MG63 (cell line): ENCODE measurements around the gene RASSF1. TPM values are rescaled to one million over a fixed set of nuclear protein-coding genes. Genes with fewer than 3 reads are reported as not detected.

ENCODE experiments used
- DNase-seq: peaks from one replicate; pipeline ENCODE4 v3.0.0-alpha.2; 2020
- H3K27me3 ChIP-seq: fragments of 250-450 bp; sonication (Bioruptor Pico); 2 replicates; pipeline ENCODE4 v1.5.1; 2020; ENCODE audit warnings: mild to moderate bottlenecking, moderate library complexity
- H3K36me3 ChIP-seq: fragments of 250-450 bp; sonication (Bioruptor Pico); 2 replicates; pipeline ENCODE4 v1.5.1; 2020; ENCODE audit warnings: mild to moderate bottlenecking, moderate library complexity
- H3K4me3 ChIP-seq: fragments of 250-450 bp; sonication (Bioruptor Pico); 2 replicates; pipeline ENCODE4 v1.5.1; 2020; ENCODE audit warnings: mild to moderate bottlenecking, moderate library complexity
- H3K9me3 ChIP-seq: fragments of 250-450 bp; sonication (Bioruptor Pico); 2 replicates; pipeline ENCODE4 v1.5.1; 2020; ENCODE audit warnings: mild to moderate bottlenecking, moderate library complexity
- total RNA-seq: library from RNA; depleted of rRNA; stranded (reverse); fragments of >200 nt; shearing (Covaris generic); gene quantifications from 2 replicates; pipeline ENCODE4 v1.2.3, GENCODE V29; 2014; ENCODE audit warnings: low replicate concordance

The RASSF1 gene
- total RNA-seq, 1 experiment from 2014 or later = 42.0 TPM

DNA sequence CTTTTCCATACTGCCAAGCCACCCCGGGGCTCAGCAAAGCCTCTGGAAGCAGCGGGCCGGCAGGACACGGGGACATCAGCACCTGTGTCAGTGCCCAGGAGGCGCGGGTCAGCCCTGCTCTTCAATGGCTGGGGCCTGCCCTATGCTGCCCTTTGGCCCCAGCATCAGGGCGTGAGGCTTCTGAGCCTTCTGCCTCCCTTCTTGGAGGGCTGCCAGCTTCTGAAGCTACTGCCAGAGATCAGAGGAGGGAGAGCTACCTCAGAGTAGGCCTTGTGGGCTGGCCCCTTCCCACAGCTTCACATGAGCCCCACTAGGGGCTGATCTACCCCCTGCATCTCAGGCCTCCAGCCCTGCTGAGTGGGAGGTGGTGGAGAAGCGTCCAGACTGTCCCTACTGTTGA, 31.7 kb upstream of the RASSF1 start:
- Histone ChIP-seq H3K4me3 (no peak overlapping the region), H3K27me3 (no peaks in the 10 kb centered on the region), H3K36me3 (no peaks in the 10 kb centered on the region), H3K9me3 (no peaks in the 10 kb centered on the region)
- no peak for DNase-seq

DNA sequence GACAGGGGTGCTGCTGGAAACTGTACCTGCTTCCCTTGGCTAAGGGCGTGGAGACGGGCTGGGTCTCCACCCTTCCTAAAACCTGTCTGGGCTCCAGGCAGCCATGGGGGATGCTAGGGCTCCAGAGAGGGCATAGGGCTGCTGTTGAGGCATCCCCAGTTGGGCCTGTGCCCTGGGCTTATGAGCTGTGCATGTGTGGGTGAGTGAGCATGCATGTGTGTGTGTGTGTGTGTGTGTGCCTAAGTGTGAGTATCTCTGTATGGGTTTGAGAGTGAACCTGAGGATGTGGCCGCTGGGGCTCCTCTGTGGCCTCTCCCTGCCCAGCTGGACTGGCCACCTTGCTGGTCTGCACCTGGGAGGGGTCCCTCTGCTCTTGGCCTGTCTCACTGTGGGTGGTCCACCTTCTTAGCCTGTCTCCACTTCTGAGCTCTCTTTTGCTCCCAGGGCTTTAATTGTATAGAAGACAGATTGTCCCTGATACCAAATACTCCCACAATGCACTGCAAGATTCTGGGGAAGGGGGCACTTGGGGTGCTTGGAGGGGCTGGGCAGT, 30.6 kb upstream of the RASSF1 start:
- Histone ChIP-seq H3K9me3 (no peaks in the 10 kb centered on the region), H3K4me3 (no peak overlapping the region), H3K27me3 (no peaks in the 10 kb centered on the region), H3K36me3 (no peaks in the 10 kb centered on the region)
- no peak for DNase-seq

DNA sequence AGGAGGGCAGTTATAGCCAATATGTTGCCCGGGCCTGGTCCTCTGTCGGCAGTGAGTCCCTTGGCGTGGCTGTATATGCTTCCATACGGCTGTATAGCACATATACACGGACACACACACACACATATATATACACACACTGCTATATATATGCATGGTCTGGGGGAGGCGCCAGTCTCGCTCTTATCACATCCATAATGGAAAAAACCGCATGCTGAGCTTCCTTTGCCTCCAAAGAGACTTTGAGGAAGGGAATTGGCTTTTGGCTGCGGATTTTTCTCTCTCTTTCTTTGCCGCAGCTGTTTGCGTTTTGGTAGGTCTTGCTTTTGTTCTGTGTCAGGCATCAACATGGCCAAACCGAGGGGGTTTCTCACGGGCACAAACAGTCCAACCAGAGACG, 30.0 kb upstream of the RASSF1 start:
- Histone ChIP-seq H3K36me3 (no peaks in the 10 kb centered on the region), H3K4me3 (no peak overlapping the region), H3K9me3 (no peaks in the 10 kb centered on the region), H3K27me3 (no peaks in the 10 kb centered on the region)
- DNase-seq = no peak

DNA sequence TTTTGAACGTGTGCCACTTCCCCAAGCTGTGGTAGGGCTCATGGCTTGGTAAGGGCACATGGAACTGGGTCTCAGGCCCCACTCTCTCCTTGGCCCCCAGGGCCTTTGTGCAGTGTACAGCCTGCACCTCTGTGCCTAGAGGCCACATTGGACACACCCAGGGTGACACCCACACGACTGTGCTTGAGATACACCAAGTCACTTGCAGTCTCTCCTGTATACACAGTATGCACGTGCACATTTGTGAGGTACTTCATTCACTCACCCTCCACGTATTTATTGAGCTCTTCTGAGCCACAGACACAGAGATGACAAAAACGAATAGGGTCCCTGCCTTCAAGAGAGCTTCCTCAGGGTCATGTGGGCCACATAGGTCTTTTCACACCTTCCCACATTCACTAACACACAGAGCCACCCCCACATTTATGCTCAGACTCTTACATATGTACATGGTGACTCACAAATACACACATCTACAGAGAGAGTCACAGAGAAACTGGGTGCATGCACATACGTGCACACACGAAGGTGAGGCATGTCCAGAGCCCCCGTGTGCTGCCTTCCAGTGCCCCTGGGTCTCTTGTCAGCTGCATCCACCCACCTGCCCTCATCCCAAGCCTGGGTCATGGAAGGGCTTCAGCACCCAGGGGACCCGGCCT, 28.5 kb upstream of the RASSF1 start:
- Histone ChIP-seq H3K27me3 (no peaks in the 10 kb centered on the region), H3K4me3 (no peak overlapping the region), H3K9me3 (no peaks in the 10 kb centered on the region), H3K36me3 (no peaks in the 10 kb centered on the region)
- no peak for DNase-seq

DNA sequence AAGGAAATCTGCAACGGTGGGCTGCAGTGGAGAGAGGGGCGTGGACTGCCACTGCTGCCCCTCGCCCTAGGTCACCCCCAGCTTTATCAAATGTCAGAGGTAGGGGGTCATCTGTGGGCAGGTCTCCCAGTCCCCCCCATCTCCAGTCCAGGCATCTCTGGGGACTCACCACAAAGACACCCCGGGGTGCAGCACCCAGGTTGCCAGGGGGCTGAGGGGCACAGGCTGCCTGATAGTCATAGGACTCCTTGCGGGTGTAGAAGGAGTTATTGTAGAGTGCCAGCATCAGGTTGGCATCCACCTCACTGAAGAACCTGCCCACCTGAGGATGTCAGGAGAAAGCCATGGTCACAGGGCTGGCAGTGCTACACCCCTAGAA, 25.2 kb upstream of the RASSF1 start:
- Histone ChIP-seq H3K9me3 (no peaks in the 10 kb centered on the region), H3K36me3 (no peaks in the 10 kb centered on the region), H3K27me3 (no peaks in the 10 kb centered on the region), H3K4me3 (no peak overlapping the region)
- DNase-seq = no peak

DNA sequence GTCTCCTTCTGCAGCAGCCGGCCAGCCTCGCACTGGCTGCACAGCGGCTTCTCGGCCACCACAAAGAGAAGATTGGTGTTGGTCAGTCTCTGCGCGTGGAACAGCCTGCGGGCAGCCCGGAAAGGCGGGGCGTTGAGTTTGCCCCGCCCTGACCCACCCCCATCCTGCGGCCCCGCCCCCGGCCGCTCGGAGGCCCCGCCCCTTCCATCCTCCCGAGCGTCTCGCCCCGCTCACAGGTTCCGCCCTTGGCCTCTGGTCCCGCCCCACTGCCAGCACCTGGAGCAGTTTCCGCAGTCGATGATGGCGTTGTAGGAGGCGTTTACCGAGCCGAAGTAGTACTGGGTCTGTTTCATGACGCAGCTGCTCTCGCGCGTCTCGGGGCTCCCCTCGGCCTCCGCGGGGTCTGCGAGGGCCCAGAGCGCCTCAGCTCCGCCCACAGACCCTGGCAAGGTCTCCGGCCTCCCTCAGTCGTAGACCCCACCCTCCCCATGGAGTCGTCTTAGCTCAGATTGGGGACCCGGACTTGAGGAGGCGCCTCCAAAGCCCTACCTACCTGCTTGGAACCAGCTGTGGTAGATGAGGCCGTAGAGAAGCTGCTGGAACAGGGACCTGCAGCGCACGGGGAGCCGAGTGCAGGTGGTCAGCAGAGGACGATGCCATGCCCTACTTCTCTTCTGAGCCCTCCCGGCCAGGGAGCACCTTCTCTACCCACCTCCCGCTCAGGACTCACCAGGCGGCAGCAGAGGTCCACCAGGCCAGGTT, 24.6 kb upstream of the RASSF1 start:
- H3K36me3 ChIP-seq = no peaks in the 10 kb centered on the region
- no peaks in the 10 kb centered on the region for H3K9me3 ChIP-seq
- H3K4me3 ChIP-seq = no peak overlapping the region
- no peak for DNase-seq
- no peaks in the 10 kb centered on the region for H3K27me3 ChIP-seq

DNA sequence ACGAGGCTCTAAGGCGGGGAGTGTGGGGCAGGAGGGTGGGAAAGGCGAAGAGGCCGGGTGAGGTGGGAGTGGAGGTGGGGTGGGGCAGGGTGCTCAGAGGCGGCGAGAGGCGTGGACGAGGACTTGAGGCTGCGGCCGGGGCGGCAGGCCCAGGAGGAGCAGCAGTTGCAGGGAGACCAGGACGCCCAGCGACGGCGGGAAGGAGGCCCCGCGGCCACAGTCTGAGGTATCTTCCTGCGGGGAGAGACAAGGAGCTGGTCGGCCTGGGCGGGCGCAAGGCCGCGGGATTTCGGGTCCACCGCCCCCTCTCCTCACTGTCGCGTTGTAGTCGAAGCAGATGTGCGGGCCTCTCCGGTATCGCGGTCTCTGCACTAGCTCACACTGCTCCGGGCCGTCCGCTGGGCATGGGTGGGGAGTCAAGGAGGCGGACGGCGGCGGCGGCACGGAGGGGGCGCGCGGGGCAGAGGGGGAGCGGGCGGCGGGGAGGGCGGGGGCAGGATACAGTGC, 24.0 kb upstream of the RASSF1 start:
- Histone ChIP-seq H3K36me3 (no peaks in the 10 kb centered on the region), H3K4me3 (no peak overlapping the region), H3K9me3 (no peaks in the 10 kb centered on the region), H3K27me3 (no peaks in the 10 kb centered on the region)
- DNase-seq = no peak

DNA sequence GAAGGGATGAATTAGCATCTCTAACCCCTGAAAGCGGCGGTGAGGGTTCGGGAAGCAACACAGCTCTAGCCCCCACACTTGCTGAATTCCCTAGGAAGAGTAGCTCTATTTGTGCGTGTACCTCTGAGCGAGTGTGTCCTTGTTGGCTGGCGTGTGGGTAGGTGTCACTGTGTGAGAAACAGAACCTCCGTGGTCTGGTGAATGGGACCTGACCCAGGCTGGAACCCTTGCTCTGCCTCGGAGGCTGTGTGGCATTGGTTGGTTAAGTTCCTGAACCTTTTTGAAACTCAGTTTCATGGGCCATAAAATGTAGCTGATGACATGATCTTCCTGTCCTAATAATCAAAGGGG, 19.1 kb upstream of the RASSF1 start:
- peak overlapping the region; percentile 76 for H3K4me3 ChIP-seq
- DNase-seq = no peak
- H3K36me3 ChIP-seq = peaks cover 22% of the 10 kb centered on the region
- H3K9me3 ChIP-seq = no peaks in the 10 kb centered on the region
- no peaks in the 10 kb centered on the region for H3K27me3 ChIP-seq

DNA sequence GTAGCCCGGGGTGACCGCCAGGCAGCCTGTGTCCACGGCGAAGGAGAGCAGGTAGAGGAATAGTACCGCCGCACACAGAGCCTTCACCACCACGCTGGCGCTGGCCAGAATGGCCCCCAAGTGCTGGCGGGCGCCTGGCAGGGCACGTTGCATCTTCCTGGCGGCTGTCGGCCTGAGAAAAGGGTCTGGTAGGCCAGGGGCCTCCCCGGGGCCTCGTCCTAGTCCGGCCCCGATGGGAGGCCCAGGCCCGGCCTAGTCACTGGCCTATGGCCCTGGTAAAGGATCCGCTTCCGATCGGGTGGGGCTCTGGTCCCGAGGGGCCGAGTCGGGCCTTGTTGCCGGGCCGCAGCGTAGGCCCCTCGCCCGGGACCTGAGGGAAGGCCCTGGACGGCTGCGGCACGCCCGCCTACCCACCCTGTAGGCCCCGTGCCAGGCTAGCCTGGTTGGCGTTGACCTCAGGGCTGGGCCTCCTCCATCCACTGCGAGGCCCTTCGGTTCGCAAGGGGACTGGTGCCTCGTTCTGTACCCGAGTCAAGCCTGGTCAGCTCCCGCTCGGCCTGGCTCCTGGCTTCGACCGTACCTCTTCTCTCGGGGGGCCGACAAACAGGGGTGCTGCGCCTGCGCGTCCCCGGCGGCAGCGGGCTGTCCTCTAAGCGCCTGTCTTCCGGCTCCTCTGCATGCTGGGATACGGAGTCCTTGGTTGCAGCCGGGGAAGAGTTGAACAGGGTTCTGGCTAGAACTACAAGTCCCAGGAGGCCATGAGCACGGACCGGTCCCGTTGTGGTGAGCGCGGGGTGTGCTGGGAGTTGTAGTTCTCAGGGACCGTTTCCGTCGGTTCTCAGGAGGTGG, 18.5 kb upstream of the RASSF1 start, which contains the start of gene TMEM115:
TSS of gene TMEM115 (minus strand) at position 611 of the 849 bp plus-strand sequence. CDS start at position 153, 458 bp downstream.
- DNase-seq = peak; percentile 95
- Histone ChIP-seq H3K36me3 (peaks cover 22% of the 10 kb centered on the region), H3K27me3 (no peaks in the 10 kb centered on the region), H3K4me3 (peak within 1 kb of the TSS; percentile 76), H3K9me3 (no peaks in the 10 kb centered on the region)

DNA sequence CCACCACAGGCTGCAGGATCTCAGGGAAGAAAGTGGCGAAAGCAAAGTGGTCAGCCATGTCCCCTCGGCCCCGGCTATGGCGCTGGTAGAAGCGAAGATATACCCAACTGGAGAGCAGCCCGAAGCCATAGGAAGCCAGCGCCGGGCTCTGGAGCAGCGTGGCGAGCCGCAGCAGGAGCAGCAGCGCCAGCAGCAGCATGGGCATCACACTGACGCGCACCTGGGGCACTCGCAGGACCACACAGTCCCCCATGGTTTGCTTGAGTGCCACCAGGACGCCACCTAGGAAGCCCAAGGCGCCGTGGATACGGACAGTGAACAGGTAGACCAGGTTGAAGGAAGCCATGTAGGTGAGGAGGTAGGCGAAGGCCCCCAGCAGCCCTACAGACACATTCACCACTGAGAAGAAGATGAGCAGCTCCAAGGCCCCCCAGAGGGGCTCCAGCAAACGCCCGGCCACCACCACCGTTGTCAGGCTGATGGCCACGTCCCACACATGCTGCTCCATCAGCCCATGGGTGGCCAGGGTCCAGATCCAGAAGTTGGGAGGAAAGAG, 17.8 kb upstream of the RASSF1 start:
- Histone ChIP-seq H3K4me3 (peak overlapping the region; percentile 76), H3K9me3 (no peaks in the 10 kb centered on the region), H3K36me3 (peaks cover 25% of the 10 kb centered on the region), H3K27me3 (no peaks in the 10 kb centered on the region)
- no peak for DNase-seq

DNA sequence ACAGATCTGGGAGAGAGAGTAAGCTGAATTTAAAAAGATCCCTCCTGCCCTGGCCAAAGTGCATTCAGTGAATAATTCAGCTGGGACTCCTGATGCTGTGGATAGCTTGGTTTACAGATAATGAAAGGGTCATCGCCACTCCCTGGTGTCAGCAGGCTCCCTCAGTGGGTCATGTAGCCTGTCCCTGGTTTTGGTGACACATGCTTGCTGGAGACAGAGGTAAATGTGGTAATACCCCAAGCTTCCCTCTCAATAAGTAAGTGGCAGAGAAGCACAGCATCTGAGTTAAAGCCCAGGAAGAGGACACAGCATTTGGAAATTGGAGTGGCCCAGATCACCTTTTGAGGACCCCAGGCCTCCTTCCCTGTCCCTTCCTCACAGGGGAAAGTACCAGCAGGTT, 16.8 kb upstream of the RASSF1 start:
- Histone ChIP-seq H3K9me3 (no peaks in the 10 kb centered on the region), H3K36me3 (peaks cover 30% of the 10 kb centered on the region), H3K27me3 (no peaks in the 10 kb centered on the region), H3K4me3 (peak overlapping the region; percentile 76)
- no peak for DNase-seq

DNA sequence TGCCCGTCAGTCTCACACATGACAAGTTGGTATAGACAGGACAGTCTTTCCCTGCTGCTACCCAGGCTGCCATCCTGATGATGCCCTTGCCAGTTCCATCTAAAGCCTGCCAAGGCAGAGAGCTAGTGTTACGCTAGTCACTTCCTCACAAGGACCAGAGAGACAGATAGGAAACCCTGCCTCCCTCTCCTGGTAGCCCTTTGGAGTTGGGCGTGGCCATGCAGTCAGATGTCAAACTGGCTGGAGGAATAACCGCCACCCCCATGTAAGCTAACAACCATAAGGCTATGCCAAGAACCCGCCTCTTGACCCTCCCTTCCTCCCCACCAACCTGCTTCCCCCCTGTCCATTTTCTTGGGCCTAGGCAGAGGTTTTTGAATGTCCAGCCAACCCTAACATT, 15.9 kb upstream of the RASSF1 start:
- peaks cover 35% of the 10 kb centered on the region for H3K36me3 ChIP-seq
- no peaks in the 10 kb centered on the region for H3K9me3 ChIP-seq
- peak; percentile 44 for DNase-seq
- no peaks in the 10 kb centered on the region for H3K27me3 ChIP-seq
- peak overlapping the region; percentile 76; the same call in 1 of the 2 replicates for H3K4me3 ChIP-seq

DNA sequence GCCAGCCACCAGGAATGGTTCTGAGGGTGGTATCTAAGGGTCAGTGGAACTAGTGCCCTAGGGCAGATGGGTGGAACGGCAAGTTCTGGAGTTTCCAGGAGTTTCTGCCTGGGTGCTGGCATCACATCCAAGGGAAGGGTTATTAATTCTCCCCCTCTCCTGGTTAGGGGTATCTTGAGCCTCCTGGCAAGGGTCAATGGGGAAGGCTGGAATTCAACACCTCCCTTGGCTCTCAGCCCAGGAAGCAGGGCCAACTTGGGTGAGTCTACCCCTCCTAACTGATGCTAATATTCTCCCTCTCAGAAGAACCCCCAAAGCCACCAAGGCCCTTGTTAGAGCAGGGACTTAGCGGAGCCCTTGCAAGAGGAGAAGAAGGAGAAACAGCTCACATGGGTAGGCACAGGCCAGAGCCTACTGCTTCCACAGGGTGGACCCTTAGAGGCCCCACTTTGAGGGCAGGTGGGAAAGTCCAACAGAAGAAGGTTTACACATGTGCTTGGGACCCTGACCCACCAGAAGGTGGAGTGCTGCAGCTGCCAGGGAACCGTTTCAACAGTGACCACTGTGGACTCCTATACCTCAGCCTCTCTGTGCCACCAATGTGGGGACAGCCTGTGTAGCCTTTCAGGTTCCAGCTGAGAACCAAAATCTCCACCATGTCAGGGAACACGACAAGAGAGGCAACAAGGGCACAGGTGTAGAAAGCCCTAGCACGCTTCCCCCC, 15.4 kb upstream of the RASSF1 start:
- no peaks in the 10 kb centered on the region for H3K9me3 ChIP-seq
- H3K27me3 ChIP-seq = no peaks in the 10 kb centered on the region
- no peak for DNase-seq
- H3K4me3 ChIP-seq = no peak overlapping the region
- peaks cover 35% of the 10 kb centered on the region for H3K36me3 ChIP-seq

DNA sequence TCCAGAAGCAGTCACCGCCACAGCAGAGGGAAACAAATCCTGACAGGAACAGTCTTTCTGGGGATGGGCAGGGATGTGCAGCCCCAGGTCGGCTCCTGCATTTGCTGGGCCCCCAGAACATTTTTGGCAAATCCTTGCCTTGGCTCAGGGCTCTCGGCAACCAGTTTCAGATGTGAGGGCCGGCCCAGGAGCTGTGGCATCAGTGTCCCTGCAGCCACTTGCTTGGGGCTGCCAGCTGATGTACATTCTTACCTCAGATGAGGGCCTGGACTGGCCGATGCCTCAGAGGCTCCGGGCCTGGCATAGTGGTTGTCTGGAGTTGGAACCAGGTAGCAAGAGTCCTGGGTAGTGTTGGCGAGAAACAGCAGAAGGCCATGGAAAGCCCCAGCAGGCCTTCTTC, 14.2 kb upstream of the RASSF1 start:
- H3K9me3 ChIP-seq = no peaks in the 10 kb centered on the region
- H3K4me3 ChIP-seq = no peak overlapping the region
- H3K36me3 ChIP-seq = peaks cover 35% of the 10 kb centered on the region
- no peak for DNase-seq
- H3K27me3 ChIP-seq = no peaks in the 10 kb centered on the region

DNA sequence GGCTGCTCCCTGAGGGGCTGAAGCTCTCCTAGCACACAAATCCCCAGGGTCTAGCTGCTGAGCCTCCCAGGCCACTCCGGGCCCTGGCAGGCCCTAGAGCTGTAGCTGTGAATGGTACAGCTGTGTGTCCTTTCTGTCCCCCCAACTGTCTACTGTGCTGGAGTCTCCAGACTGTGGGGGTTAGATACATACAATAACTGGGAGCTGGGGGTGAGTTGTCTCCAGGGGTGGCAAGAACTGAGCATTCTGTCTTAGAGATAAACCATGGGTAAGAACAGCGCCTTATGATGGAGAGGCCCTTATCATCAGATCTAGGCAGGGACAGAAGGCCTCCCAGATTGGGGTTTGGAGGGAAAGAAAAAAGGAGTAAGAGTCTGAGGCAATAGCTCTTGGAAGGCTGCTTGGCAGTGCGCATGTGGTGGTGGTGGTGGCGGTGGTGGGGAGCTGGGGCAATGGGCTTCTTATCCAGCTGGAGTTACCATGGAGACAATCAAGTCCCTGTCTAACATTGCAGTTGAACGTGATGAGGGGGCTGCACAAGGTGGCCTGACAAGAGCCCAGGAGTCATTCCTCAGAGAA, 13.6 kb upstream of the RASSF1 start:
- peaks cover 35% of the 10 kb centered on the region for H3K36me3 ChIP-seq
- no peak overlapping the region for H3K4me3 ChIP-seq
- no peaks in the 10 kb centered on the region for H3K27me3 ChIP-seq
- no peak for DNase-seq
- no peaks in the 10 kb centered on the region for H3K9me3 ChIP-seq
